CD8-positive, alpha-beta memory T cell (primary cell): Measurements from ENCODE around the gene WNT11. TPM values are rescaled to one million over a fixed set of nuclear protein-coding genes. Genes with fewer than 3 reads are reported as not detected.

Experiments used
- CTCF ChIA-PET: fragments of 350-600 bp; sonication (Branson Sonifier 250); formaldehyde crosslinking; loops from one replicate; lab custom pipeline; 2021; ENCODE audit warnings: antibody characterized with exemption; lab: Charles Lee
- POLR2A ChIA-PET: fragments of 350-600 bp; sonication (Branson Sonifier 250); formaldehyde crosslinking; loops from one replicate; lab custom pipeline; 2021; ENCODE audit warnings: antibody characterized with exemption; lab: Charles Lee
- DNase-seq, 5 donors: peaks; one replicate each; pipeline versions ENCODE4 v3.0.0 to v3.0.0-alpha.2; 2020 to 2022; ENCODE audit warnings: mixed read lengths in 1 of 5
- H3K27ac ChIP-seq: one replicate; pipeline ENCODE4 v1.7.0; 2013; ENCODE audit warnings: low read depth, mild to moderate bottlenecking, low read length, moderate library complexity
- H3K27me3 ChIP-seq: 2 replicates; pipeline ENCODE4 v1.7.0; 2013; ENCODE audit warnings: low read length, mild to moderate bottlenecking; ENCODE audit not compliant: insufficient read depth, poor library complexity, severe bottlenecking
- H3K36me3 ChIP-seq: 2 replicates; pipeline ENCODE4 v1.7.0; 2013; ENCODE audit warnings: mild to moderate bottlenecking, low read length, moderate library complexity; ENCODE audit not compliant: insufficient read depth
- H3K4me1 ChIP-seq: 2 replicates; pipeline ENCODE4 v1.7.0; 2013; ENCODE audit warnings: mild to moderate bottlenecking, low read length, moderate library complexity; ENCODE audit not compliant: insufficient read depth
- H3K4me3 ChIP-seq: 2 replicates; pipeline ENCODE4 v1.7.0; 2013; ENCODE audit warnings: mild to moderate bottlenecking, low read length
- H3K9me3 ChIP-seq: 2 replicates; pipeline ENCODE4 v1.7.0; 2013; ENCODE audit warnings: mild to moderate bottlenecking, low read length
- H3K27ac Mint-ChIP-seq, 8 donors: one replicate each; pipeline ENCODE4 v1.8.0; 2020 to 2021; ENCODE audit warnings: mixed read lengths in 8 of 8, mild to moderate bottlenecking in 6 of 8, inconsistent platforms in 3 of 8, moderate library complexity in 3 of 8
- H3K27me3 Mint-ChIP-seq, 2 donors: one replicate each; pipeline ENCODE4 v1.8.0; 2020 to 2021; ENCODE audit warnings: mixed read lengths in 2 of 2, mild to moderate bottlenecking in 1 of 2, moderate library complexity in 1 of 2
- H3K36me3 Mint-ChIP-seq, 3 donors: one replicate each; pipeline ENCODE4 v1.8.0; 2020 to 2021; ENCODE audit warnings: mixed read lengths in 3 of 3, inconsistent platforms in 1 of 3, mild to moderate bottlenecking in 1 of 3
- H3K4me1 Mint-ChIP-seq, 3 donors: one replicate each; pipeline ENCODE4 v1.8.0; 2020 to 2021; ENCODE audit warnings: mixed read lengths in 3 of 3, inconsistent platforms in 1 of 3, mild to moderate bottlenecking in 1 of 3
- H3K4me3 Mint-ChIP-seq, 7 donors: one replicate each; pipeline ENCODE4 v1.8.0; 2020 to 2021; ENCODE audit warnings: mixed read lengths in 7 of 7, mild to moderate bottlenecking in 6 of 7, moderate library complexity in 4 of 7, inconsistent platforms in 2 of 7
- H3K9me3 Mint-ChIP-seq, 5 donors: one replicate each; pipeline ENCODE4 v1.8.0; 2020 to 2022; ENCODE audit warnings: mixed read lengths in 5 of 5, mild to moderate bottlenecking in 3 of 5, moderate library complexity in 2 of 5, inconsistent platforms in 1 of 5
- polyA plus RNA-seq: library from polyadenylated mRNA; unstranded; fragments of 300-500 nt; fragmentation: Illumina TruSeq; gene quantifications from one replicate; pipeline ENCODE4 v1.2.3, GENCODE V29; 2021
- total RNA-seq, 2 experiments: library from RNA; stranded (reverse); gene quantifications; one replicate each; pipeline ENCODE4 v1.2.3, GENCODE V29; 2021

Gene WNT11
- total and polyA plus RNA-seq, 3 experiments from 2014 or later: 0.28 to 1.2 TPM; not detected in 1

DNA sequence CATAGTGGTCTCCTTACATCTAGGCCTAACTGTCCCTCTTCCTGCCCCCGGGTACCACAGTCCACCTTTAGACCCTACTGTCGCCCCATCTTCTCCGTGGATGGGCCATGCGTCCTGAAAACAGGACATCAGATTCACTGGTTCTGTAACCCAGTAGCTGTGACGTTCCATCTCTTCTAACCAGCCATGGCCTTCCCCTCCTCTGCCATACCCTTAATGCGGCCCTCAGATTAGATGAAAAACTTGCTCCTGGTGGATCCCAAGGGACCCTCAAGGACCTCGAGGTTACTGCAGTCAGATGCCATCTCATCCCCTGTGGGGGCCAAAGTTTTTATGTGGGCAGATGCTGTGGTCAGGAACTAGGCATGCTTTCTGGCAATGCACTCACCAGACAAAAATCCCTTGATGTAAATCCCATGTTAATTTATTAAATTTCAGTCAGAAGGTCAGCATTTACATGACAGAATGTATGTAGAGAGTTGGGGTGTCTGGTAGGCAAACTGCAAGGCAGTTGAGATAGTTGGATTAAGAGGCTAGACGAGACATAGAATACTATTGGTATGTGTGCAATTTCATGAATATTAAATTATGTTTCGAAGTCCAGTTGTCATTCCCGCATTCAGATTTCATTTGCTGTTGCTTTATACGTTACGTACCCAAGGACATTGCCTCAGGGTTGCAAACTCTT lies 64.3 kb downstream of the WNT11 start:
- Histone ChIP-seq H3K9me3 (no peaks in the 10 kb centered on the region), H3K4me1 (no peaks in the 10 kb centered on the region), H3K4me3 (no peak overlapping the region), H3K27ac (no peak overlapping the region), H3K27me3 (no peaks in the 10 kb centered on the region), H3K36me3 (no peaks in the 10 kb centered on the region)
- no peak for DNase-seq
- ChIA-PET CTCF (interaction anchor here (1.0 to 2.6 kb wide), 2 partner anchors 10 to 11 kb away, joined by 3 to 13 read pairs; no protein-coding TSS in a partner anchor), POLR2A (no interaction called here)
- Mint-ChIP-seq H3K36me3 (peaks cover 0 to 40% (median 14%) of the 10 kb centered on the region in 3 donors), H3K4me3 (peak overlapping the region in 1 of 7 donors; percentile 46), H3K9me3 (no peaks in the 10 kb centered on the region), H3K4me1 (peaks cover 0 to 4% (median 0%) of the 10 kb centered on the region in 3 donors), H3K27ac (no peak overlapping the region), H3K27me3 (no peaks in the 10 kb centered on the region)

DNA sequence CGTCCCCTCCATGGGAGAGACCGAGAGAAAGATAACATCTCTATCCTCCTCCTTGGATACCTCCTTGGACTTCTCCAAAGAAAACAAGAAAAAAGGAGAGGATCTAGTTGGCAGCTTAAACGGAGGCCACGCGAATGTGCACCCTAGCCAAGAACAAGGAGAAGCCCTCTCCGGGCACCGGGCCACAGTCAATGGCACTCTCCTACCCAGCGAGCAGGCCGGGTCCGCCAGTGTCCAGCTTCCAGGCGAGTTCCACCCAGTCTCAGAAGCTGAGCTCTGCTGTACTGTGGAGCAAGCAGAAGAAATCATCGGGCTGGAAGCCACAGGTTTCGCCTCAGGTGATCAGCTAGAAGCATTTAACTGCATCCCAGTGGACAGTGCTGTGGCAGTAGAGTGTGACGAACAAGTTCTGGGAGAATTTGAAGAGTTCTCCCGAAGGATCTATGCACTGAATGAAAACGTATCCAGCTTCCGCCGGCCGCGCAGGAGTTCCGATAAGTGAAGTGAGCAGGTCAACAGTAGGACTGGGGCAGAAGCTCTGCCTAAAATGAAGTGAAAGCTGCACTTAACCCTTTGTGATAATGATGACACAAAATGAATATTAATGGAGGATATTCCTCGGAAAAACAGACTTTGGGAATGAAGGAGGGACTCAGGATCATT lies 65.3 kb downstream of the WNT11 start:
- Histone ChIP-seq H3K9me3 (no peaks in the 10 kb centered on the region), H3K4me3 (no peak overlapping the region), H3K4me1 (no peaks in the 10 kb centered on the region), H3K36me3 (no peaks in the 10 kb centered on the region), H3K27me3 (no peaks in the 10 kb centered on the region), H3K27ac (no peak overlapping the region)
- Mint-ChIP-seq H3K27me3 (no peaks in the 10 kb centered on the region), H3K9me3 (no peaks in the 10 kb centered on the region), H3K4me1 (peaks cover 0 to 4% (median 0%) of the 10 kb centered on the region in 3 donors), H3K4me3 (no peak overlapping the region), H3K27ac (no peak overlapping the region), H3K36me3 (peaks cover 0 to 42% (median 15%) of the 10 kb centered on the region in 3 donors)
- ChIA-PET POLR2A (interaction anchor here (0.6 kb wide), 1 partner anchor 494 kb away, joined by 3 read pairs; no protein-coding TSS in a partner anchor), CTCF (interaction anchor here (1.0 to 2.5 kb wide), 3 partner anchors 9 to 11 kb away, joined by 3 to 10 read pairs (median 6); no protein-coding TSS in a partner anchor)
- DNase-seq: no peak

DNA sequence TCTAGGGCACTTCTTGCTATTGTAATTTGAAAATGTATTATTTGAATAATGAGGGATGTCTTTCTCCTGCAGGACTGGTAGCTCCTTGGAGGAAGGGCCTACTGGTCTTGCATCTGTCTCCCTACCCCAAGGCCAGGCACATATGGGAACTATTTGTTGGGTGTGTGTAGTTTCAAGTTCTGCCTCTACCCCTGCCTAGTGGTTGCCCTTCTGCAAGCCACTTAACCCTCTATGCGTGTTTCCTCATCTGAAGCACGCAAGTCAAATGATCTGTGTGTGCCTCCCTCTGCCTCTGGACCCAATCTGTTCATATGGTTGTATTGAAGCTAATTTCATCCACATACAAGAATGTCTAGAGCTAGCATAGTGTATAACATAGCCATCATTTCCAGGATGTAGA lies 67.0 kb downstream of the WNT11 start:
- ChIA-PET POLR2A (no interaction called here), CTCF (interaction anchor here (2.5 kb wide), 1 partner anchor 13 kb away, joined by 10 read pairs; no protein-coding TSS in a partner anchor)
- Mint-ChIP-seq H3K4me1 (peaks cover 0 to 4% (median 0%) of the 10 kb centered on the region in 3 donors), H3K27ac (peak overlapping the region in 3 of 8 donors; percentile 57 to 73 (median 66)), H3K27me3 (no peaks in the 10 kb centered on the region), H3K36me3 (peaks cover 0 to 52% (median 19%) of the 10 kb centered on the region in 3 donors), H3K9me3 (no peaks in the 10 kb centered on the region), H3K4me3 (no peak overlapping the region)
- no peak for DNase-seq
- no peaks in the 10 kb centered on the region for H3K4me1 ChIP-seq
- no peak overlapping the region for H3K4me3 ChIP-seq
- H3K9me3 ChIP-seq: no peaks in the 10 kb centered on the region
- no peaks in the 10 kb centered on the region for H3K27me3 ChIP-seq
- H3K36me3 ChIP-seq: no peaks in the 10 kb centered on the region
- H3K27ac ChIP-seq: no peak overlapping the region

Other genes with a start within 250 kb of the WNT11 start
- gene THAP12, start 174.6 kb upstream of the WNT11 start, total RNA-seq: 10 to 100 TPM; 73.4 to 74.2 TPM
- gene THAP12, start 174.6 kb upstream of the WNT11 start, polyA plus RNA-seq: 77.8 TPM
- 1 to 10 TPM; 2.5 TPM for gene GVQW3, start 174.8 kb upstream of the WNT11 start, total RNA-seq
- 1.0 TPM for gene GVQW3, start 174.8 kb upstream of the WNT11 start, polyA plus RNA-seq
- 10 to 100 TPM; 28.2 to 28.8 TPM for gene EMSY, start 238.5 kb upstream of the WNT11 start, total RNA-seq
- gene EMSY, start 238.5 kb upstream of the WNT11 start, polyA plus RNA-seq: 24.5 TPM